ENCODE results near the gene WNK3.

DNA sequence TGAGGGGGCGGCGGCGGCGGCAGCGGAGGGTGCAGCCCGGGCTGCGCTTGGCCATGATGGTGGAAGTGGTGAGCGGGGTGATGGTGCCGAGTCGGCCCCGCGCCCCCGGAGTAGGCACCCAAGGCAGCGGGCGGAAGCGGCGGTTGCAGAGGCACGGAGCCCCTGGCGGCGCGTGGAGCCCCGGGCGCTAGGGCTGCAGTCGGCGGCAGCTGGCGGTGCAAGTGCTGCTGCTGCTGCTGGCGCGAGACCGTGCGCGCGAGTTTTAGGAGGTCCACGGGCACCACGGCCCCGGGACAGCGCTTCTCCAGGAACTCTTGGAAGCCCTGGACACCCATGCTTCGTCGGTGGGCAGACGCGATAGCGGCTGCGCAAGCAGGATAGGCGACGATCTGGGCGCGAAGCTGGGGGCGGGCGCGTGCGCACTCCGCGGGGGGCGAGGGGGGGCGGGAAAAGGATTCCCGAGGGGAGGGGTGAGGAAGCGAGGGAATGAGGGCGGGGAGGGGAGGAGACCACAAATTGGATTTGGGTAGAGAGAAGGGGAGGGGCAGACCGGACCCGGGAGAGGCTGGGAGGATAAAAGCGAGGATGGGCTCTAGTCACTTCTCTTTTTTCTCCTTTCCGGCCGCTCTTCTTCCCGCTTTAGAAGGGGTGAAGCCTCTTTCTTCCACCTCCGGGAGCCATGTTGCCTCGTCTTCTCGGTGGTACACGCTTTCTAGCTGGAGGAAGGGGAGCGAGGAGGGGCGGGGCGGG is 174.8 kb downstream of the WNK3 start, which contains the start of gene FAM120C:
- TF ChIP-seq EZH2 (optimal IDR thresholded peaks at IDR 0.05; ENCODE audit: low read depth, low read length) (no peak), EZH2phosphoT487 (IDR thresholded peaks at IDR 0.05; ENCODE audit: low read length) (no peak)
- TF ChIP-seq, protein P1, sequence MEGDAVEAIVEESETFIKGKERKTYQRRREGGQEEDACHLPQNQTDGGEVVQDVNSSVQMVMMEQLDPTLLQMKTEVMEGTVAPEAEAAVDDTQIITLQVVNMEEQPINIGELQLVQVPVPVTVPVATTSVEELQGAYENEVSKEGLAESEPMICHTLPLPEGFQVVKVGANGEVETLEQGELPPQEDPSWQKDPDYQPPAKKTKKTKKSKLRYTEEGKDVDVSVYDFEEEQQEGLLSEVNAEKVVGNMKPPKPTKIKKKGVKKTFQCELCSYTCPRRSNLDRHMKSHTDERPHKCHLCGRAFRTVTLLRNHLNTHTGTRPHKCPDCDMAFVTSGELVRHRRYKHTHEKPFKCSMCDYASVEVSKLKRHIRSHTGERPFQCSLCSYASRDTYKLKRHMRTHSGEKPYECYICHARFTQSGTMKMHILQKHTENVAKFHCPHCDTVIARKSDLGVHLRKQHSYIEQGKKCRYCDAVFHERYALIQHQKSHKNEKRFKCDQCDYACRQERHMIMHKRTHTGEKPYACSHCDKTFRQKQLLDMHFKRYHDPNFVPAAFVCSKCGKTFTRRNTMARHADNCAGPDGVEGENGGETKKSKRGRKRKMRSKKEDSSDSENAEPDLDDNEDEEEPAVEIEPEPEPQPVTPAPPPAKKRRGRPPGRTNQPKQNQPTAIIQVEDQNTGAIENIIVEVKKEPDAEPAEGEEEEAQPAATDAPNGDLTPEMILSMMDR (IDR thresholded peaks at IDR 0.05; ENCODE audit: low read length) = no peak

Measured in MM.1S (cell line).